Progenitor cell of endocrine pancreas (in vitro differentiated cells): Measurements from ENCODE around the gene GZMM. TPM values are rescaled to one million over a fixed set of nuclear protein-coding genes. Genes with fewer than 3 reads are reported as not detected.

Source experiments
- DNase-seq: peaks from one replicate; pipeline ENCODE4 v3.0.0; 2021; ENCODE audit warnings: low spot score; ENCODE audit not compliant: unreplicated experiment
- H3K27ac Mint-ChIP-seq: 2 replicates; pipeline ENCODE4 v1.8.0; 2021; ENCODE audit warnings: mild to moderate bottlenecking, moderate library complexity, mixed read lengths
- H3K27me3 Mint-ChIP-seq: 2 replicates; pipeline ENCODE4 v1.8.0; 2021; ENCODE audit warnings: mixed read lengths
- H3K36me3 Mint-ChIP-seq: 2 replicates; pipeline ENCODE4 v1.8.0; 2022; ENCODE audit warnings: mixed read lengths; ENCODE audit not compliant: insufficient read depth
- H3K4me1 Mint-ChIP-seq: 2 replicates; pipeline ENCODE4 v1.8.0; 2021; ENCODE audit warnings: low read depth, mixed read lengths
- H3K4me3 Mint-ChIP-seq: 2 replicates; pipeline ENCODE4 v1.8.0; 2021; ENCODE audit warnings: low read depth, mild to moderate bottlenecking, moderate library complexity, mixed read lengths
- H3K9me3 Mint-ChIP-seq: 2 replicates; pipeline ENCODE4 v1.8.0; 2021; ENCODE audit warnings: low read depth, mixed read lengths
- CTCF ChIP-seq: fragments of 200-600 bp; sonication (generic); IDR thresholded peaks from one replicate; pipeline ENCODE4 v1.5.0; 2021; ENCODE audit warnings: antibody characterized with exemption, mild to moderate bottlenecking; ENCODE audit not compliant: unreplicated experiment
- total RNA-seq: library from RNA; stranded (reverse); gene quantifications from 2 replicates; pipeline ENCODE4 v1.2.1, GENCODE V29; 2021

GZMM gene
- total RNA-seq, 1 donor from 2014 or later, result 0.31 TPM

GRCh38 chr19:522726-523125 lies 21.1 kb upstream of the GZMM start:
- H3K36me3 Mint-ChIP-seq, result peaks cover 4% of the 10 kb centered on the region
- H3K9me3 Mint-ChIP-seq, result no peaks in the 10 kb centered on the region
- no peak overlapping the region for H3K4me3 Mint-ChIP-seq
- H3K4me1 Mint-ChIP-seq, result no peaks in the 10 kb centered on the region
- H3K27ac Mint-ChIP-seq, result no peak overlapping the region
- TF ChIP-seq CTCF, result no peak
- H3K27me3 Mint-ChIP-seq, result peaks cover 16% of the 10 kb centered on the region
- no peak for DNase-seq

DNA sequence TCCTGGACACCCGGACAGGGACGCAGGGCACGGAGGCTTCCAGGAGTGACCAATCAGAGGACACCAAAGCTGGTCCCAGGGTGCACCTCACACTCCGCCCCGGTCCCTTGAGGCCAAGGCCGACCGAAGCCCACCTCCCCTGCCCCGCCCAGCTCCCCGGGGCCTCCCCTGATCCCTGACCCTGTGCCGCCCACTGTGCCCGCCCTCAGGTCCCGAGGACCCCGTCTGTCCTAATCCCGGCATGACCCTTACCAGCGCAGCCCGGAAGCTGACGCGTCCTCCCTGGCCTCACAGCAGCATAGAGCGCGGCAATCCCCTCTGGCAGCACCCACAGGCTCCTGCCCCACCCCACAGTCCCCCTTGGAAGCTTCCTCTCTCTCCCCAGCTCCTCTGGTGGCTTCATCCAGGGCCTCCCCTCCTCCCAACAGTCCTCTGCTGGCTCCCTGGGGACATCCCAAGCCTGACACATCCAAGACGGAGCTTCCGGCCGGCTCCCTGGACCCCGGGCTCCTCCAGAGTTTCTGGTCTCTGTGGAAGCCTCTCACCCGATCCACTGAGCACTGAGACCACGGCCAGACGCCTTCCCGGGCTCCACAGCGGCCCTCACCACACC lies 19.7 kb upstream of the GZMM start:
- Mint-ChIP-seq H3K36me3 (peaks cover 4% of the 10 kb centered on the region), H3K9me3 (no peaks in the 10 kb centered on the region), H3K4me1 (no peaks in the 10 kb centered on the region), H3K27ac (no peak overlapping the region), H3K4me3 (no peak overlapping the region), H3K27me3 (peaks cover 16% of the 10 kb centered on the region)
- no peak for DNase-seq
- no peak for TF ChIP-seq CTCF

DNA sequence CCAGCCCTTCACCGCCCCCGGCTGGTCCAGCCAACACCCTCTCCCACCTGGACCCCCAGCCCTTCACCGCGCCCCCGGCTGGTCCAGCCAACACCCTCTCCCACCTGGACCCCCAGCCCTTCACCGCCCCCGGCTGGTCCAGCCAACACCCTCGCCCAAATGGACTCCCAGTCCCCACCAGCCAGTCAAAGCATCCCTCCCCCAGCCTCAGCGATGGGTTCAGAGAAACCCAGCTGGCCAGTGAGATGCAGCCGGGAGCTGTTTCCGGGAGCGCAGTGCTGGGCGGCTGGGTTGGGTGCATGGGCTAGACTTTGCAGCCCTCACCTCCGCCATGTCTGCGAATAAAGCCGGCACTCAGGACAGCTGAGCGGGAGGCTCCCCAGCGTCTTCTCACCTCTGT lies 18.8 kb upstream of the GZMM start:
- Mint-ChIP-seq H3K36me3 (peaks cover 4% of the 10 kb centered on the region), H3K4me3 (no peak overlapping the region), H3K9me3 (no peaks in the 10 kb centered on the region), H3K27ac (no peak overlapping the region), H3K27me3 (peaks cover 16% of the 10 kb centered on the region), H3K4me1 (no peaks in the 10 kb centered on the region)
- DNase-seq, result no peak
- TF ChIP-seq CTCF, result no peak

GRCh38 chr19:525857-526419 lies 17.9 kb upstream of the GZMM start:
- H3K4me1 Mint-ChIP-seq, result no peaks in the 10 kb centered on the region
- H3K36me3 Mint-ChIP-seq, result peaks cover 3% of the 10 kb centered on the region
- no peak for DNase-seq
- no peak overlapping the region for H3K27ac Mint-ChIP-seq
- H3K27me3 Mint-ChIP-seq, result peaks cover 14% of the 10 kb centered on the region
- H3K9me3 Mint-ChIP-seq, result no peaks in the 10 kb centered on the region
- TF ChIP-seq CTCF, result no peak
- no peak overlapping the region for H3K4me3 Mint-ChIP-seq

GRCh38 chr19:530134-531008 lies 13.5 kb upstream of the GZMM start:
- no peaks in the 10 kb centered on the region for H3K36me3 Mint-ChIP-seq
- no peaks in the 10 kb centered on the region for H3K9me3 Mint-ChIP-seq

More at GRCh38 chr19:530134-531008, 13.5 kb upstream of the GZMM start:
- Mint-ChIP-seq H3K27me3 (peaks cover 10% of the 10 kb centered on the region), H3K4me1 (peaks cover 7% of the 10 kb centered on the region), H3K4me3 (peak overlapping the region; percentile 80), H3K27ac (peak overlapping the region; percentile 92)
- no peak for TF ChIP-seq CTCF
- DNase-seq, result no peak
